Fibroblast of mammary gland (primary cell): Measurements from ENCODE around the gene EFNB2.

ENCODE experiments used
- DNase-seq: peaks from one replicate; pipeline ENCODE4 v3.0.0-alpha.2; 2010; ENCODE audit warnings: low read depth
- H3K4me3 ChIP-seq: 2 replicates; pipeline ENCODE4 v1.5.1; 2011; ENCODE audit warnings: low read depth, mild to moderate bottlenecking, low read length, moderate library complexity; ENCODE audit not compliant: control insufficient read depth
- TF ChIP-seq, protein P1 (sequence below): conservative IDR thresholded peaks from 2 replicates; pipeline ENCODE4 v1.5.1; 2011; ENCODE audit warnings: low read depth, low read length, inconsistent platforms; ENCODE audit not compliant: control insufficient read depth, insufficient read depth

EFNB2 gene

GRCh38 chr13:106443607-106444322, 91.7 kb downstream of the EFNB2 start:
- no peak overlapping the region for H3K4me3 ChIP-seq
- TF ChIP-seq, protein P1, sequence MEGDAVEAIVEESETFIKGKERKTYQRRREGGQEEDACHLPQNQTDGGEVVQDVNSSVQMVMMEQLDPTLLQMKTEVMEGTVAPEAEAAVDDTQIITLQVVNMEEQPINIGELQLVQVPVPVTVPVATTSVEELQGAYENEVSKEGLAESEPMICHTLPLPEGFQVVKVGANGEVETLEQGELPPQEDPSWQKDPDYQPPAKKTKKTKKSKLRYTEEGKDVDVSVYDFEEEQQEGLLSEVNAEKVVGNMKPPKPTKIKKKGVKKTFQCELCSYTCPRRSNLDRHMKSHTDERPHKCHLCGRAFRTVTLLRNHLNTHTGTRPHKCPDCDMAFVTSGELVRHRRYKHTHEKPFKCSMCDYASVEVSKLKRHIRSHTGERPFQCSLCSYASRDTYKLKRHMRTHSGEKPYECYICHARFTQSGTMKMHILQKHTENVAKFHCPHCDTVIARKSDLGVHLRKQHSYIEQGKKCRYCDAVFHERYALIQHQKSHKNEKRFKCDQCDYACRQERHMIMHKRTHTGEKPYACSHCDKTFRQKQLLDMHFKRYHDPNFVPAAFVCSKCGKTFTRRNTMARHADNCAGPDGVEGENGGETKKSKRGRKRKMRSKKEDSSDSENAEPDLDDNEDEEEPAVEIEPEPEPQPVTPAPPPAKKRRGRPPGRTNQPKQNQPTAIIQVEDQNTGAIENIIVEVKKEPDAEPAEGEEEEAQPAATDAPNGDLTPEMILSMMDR = no peak
- no peak for DNase-seq

DNA sequence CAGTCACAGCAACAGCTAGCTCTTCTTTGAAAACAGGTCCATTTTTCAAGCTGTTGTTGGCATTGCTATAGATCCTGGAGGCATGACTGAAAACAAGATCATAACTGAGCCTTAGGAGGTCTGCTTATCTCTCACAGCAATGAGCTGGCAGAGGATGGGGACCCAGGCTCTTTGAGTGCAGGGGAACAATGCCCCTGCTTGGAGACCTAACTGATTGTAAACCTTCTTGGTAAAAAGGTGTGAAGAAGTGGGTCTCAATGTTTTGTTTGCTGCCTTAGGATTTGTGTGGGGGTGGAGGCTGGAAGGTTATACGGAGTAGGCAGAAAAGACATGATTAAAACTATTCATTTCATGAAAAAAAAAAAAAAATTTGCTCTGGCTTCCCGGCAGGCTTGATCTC, 94.6 kb downstream of the EFNB2 start:
- TF ChIP-seq, protein P1 = no peak

More for the DNA sequence above, 94.6 kb downstream of the EFNB2 start:
- no peak for DNase-seq
- H3K4me3 ChIP-seq = no peak overlapping the region
